ENCODE data around the gene KCNQ4. TPM values are rescaled to one million over a fixed set of nuclear protein-coding genes. Genes with fewer than 3 reads are reported as not detected.

The KCNQ4 gene
- total RNA-seq, 1 donor from 2014 or later = 14.5 TPM

GRCh38 chr1:40795811-40796586, 12.4 kb downstream of the KCNQ4 start:
- H3K27ac ChIP-seq = peak overlapping the region; percentile 55 to 63
- peaks cover 22 to 43% of the 10 kb centered on the region in 2 donors for H3K4me1 ChIP-seq
- intact Hi-C loops (cut with DNase I) = loop anchor here (10.0 kb wide), 1 partner anchor 699 kb away; no protein-coding TSS in a partner anchor
- DNase-seq (ENCODE audit: low spot score in 2 of 2) = no peak
- no peak for TF ChIP-seq CTCF (IDR thresholded peaks at IDR 0.05)
- no peaks in the 10 kb centered on the region for H3K27me3 ChIP-seq
- no peak overlapping the region for H3K4me3 ChIP-seq
- no peaks in the 10 kb centered on the region for H3K9me3 ChIP-seq
- H3K36me3 ChIP-seq = no peaks in the 10 kb centered on the region

- H3K27ac ChIP-seq = peak overlapping the region; percentile 55 to 63
- DNase-seq (ENCODE audit: low spot score in 2 of 2) = peak; percentile 37 to 94
- intact Hi-C loops (cut with DNase I) = loop anchor here (10.0 kb wide), 1 partner anchor 698 kb away; no protein-coding TSS in a partner anchor
- no peaks in the 10 kb centered on the region for H3K36me3 ChIP-seq
- H3K4me1 ChIP-seq = peaks cover 27 to 46% of the 10 kb centered on the region in 2 donors
- no peak overlapping the region for H3K4me3 ChIP-seq
- TF ChIP-seq CTCF (IDR thresholded peaks at IDR 0.05) = no peak
- no peaks in the 10 kb centered on the region for H3K27me3 ChIP-seq
- no peaks in the 10 kb centered on the region for H3K9me3 ChIP-seq
Observed at GRCh38 chr1:40796939-40797667, 13.5 kb downstream of the KCNQ4 start.

- peaks cover 30 to 46% of the 10 kb centered on the region in 2 donors for H3K4me1 ChIP-seq
- peak overlapping the region; percentile 55 to 63 for H3K27ac ChIP-seq
Observed at GRCh38 chr1:40797668-40798010, 14.1 kb downstream of the KCNQ4 start.

GRCh38 chr1:40798366-40799281, 15.0 kb downstream of the KCNQ4 start:
- H3K27me3 ChIP-seq = no peaks in the 10 kb centered on the region
- intact Hi-C loops (cut with DNase I) = loop anchor here (10.0 kb wide), 1 partner anchor 696 kb away; no protein-coding TSS in a partner anchor
- peak overlapping the region; percentile 27 to 63 for H3K27ac ChIP-seq
- H3K4me1 ChIP-seq = peaks cover 31 to 46% of the 10 kb centered on the region in 2 donors
- no peaks in the 10 kb centered on the region for H3K36me3 ChIP-seq
- no peak for DNase-seq (ENCODE audit: low spot score in 2 of 2)
- no peak for TF ChIP-seq CTCF (IDR thresholded peaks at IDR 0.05)
- H3K4me3 ChIP-seq = no peak overlapping the region
- H3K9me3 ChIP-seq = no peaks in the 10 kb centered on the region

More at GRCh38 chr1:40797668-40798010, 14.1 kb downstream of the KCNQ4 start:
- Histone ChIP-seq H3K27me3 (no peaks in the 10 kb centered on the region), H3K4me3 (no peak overlapping the region), H3K9me3 (no peaks in the 10 kb centered on the region), H3K36me3 (no peaks in the 10 kb centered on the region)
- DNase-seq (ENCODE audit: low spot score in 2 of 2) = no peak
- intact Hi-C loops (cut with DNase I) = loop anchor here (10.0 kb wide), 1 partner anchor 697 kb away; no protein-coding TSS in a partner anchor
- no peak for TF ChIP-seq CTCF (IDR thresholded peaks at IDR 0.05)

- Histone ChIP-seq H3K4me1 (peaks cover 31 to 46% of the 10 kb centered on the region in 2 donors), H3K27me3 (no peaks in the 10 kb centered on the region), H3K36me3 (no peaks in the 10 kb centered on the region), H3K4me3 (no peak overlapping the region), H3K27ac (peak overlapping the region in 1 of 2 donors; percentile 27), H3K9me3 (no peaks in the 10 kb centered on the region)
- no peak for TF ChIP-seq CTCF (IDR thresholded peaks at IDR 0.05)
- DNase-seq (ENCODE audit: low spot score in 2 of 2) = no peak
- intact Hi-C loops (cut with DNase I) = loop anchor here (10.0 kb wide), 1 partner anchor 695 kb away; no protein-coding TSS in a partner anchor
Observed at GRCh38 chr1:40799351-40799867, 15.8 kb downstream of the KCNQ4 start.

Data from ascending aorta (tissue), 2 donors.